Stimulated activated CD4-positive, alpha-beta T cell treated with anti-CD3 and anti-CD28 coated beads, Interleukin-2, amount 100 ng/mL, for 4 hours (primary cell): Measurements from ENCODE around the gene DNAH17.
"Not testable (repeated sequence)": the region's sequence is repeated elsewhere in the genome, so short reads cannot be mapped to it uniquely, and the experiment has no call there.

ENCODE experiments used
- DNase-seq: peaks from one replicate; pipeline ENCODE4 v3.0.0-alpha.2; 2020; ENCODE audit warnings: low read depth

The DNAH17 gene

GRCh38 chr17:78523934-78524655 lies 53.1 kb downstream of the DNAH17 start:
- no peak for DNase-seq

- DNase-seq = no peak
These were observed 55.0 kb downstream of the DNAH17 start for GRCh38 chr17:78522031-78522809.

- no peak for DNase-seq
These were observed 59.8 kb downstream of the DNAH17 start for GRCh38 chr17:78517421-78517820.

- DNase-seq = no peak
These were observed 61.7 kb downstream of the DNAH17 start for GRCh38 chr17:78515480-78515879.

GRCh38 chr17:78514521-78514920 lies 62.7 kb downstream of the DNAH17 start:
- no peak for DNase-seq

- DNase-seq = no peak
These were observed 64.2 kb downstream of the DNAH17 start for GRCh38 chr17:78512976-78513375.

- no peak for DNase-seq
These were observed 66.8 kb downstream of the DNAH17 start for GRCh38 chr17:78510141-78511075.

GRCh38 chr17:78507526-78507925 lies 69.7 kb downstream of the DNAH17 start:
- DNase-seq = no peak

GRCh38 chr17:78506454-78507309 lies 70.5 kb downstream of the DNAH17 start:
- DNase-seq = no peak

GRCh38 chr17:78504156-78504925 lies 72.9 kb downstream of the DNAH17 start:
- DNase-seq = no peak

GRCh38 chr17:78503388-78503787 lies 73.8 kb downstream of the DNAH17 start:
- not testable (repeated sequence) for DNase-seq

- DNase-seq = no peak
These were observed 74.5 kb downstream of the DNAH17 start for GRCh38 chr17:78502611-78503148.

GRCh38 chr17:78501241-78502036 lies 75.8 kb downstream of the DNAH17 start:
- no peak for DNase-seq

GRCh38 chr17:78500806-78501205 lies 76.4 kb downstream of the DNAH17 start:
- DNase-seq = no peak

GRCh38 chr17:78499715-78500540 lies 77.3 kb downstream of the DNAH17 start:
- DNase-seq = no peak

- DNase-seq = no peak
These were observed 78.3 kb downstream of the DNAH17 start for GRCh38 chr17:78498848-78499247.

- DNase-seq = peak; percentile 25
These were observed 80.1 kb downstream of the DNAH17 start for GRCh38 chr17:78497115-78497540.

- no peak for DNase-seq
These were observed 80.9 kb downstream of the DNAH17 start for GRCh38 chr17:78496311-78496710.

- no peak for DNase-seq
These were observed 81.6 kb downstream of the DNAH17 start for GRCh38 chr17:78495634-78496033.
